Chondrocyte (in vitro differentiated cells): ENCODE results near the gene TTC34. TPM values are rescaled to one million over a fixed set of nuclear protein-coding genes. Genes with fewer than 3 reads are reported as not detected.
A peak's percentile ranks its signal among the peaks of the same experiment; 100 is the strongest.

Experiments used
- DNase-seq: peaks from one replicate; pipeline ENCODE4 v3.0.0; 2021; ENCODE audit warnings: mixed read lengths, low spot score
- H3K27ac Mint-ChIP-seq: one replicate; pipeline ENCODE4 v1.8.0; 2021; ENCODE audit warnings: mild to moderate bottlenecking, moderate library complexity, mixed read lengths; ENCODE audit not compliant: unreplicated experiment
- H3K27me3 Mint-ChIP-seq: 2 replicates; pipeline ENCODE4 v1.8.0; 2021; ENCODE audit warnings: low read depth, mixed read lengths
- H3K36me3 Mint-ChIP-seq: 2 replicates; pipeline ENCODE4 v1.8.0; 2021; ENCODE audit warnings: low read depth, mixed read lengths
- H3K4me1 Mint-ChIP-seq: 2 replicates; pipeline ENCODE4 v1.8.0; 2021; ENCODE audit warnings: low read depth, mild to moderate bottlenecking, mixed read lengths
- H3K4me3 Mint-ChIP-seq: one replicate; pipeline ENCODE4 v1.8.0; 2021; ENCODE audit warnings: mild to moderate bottlenecking, moderate library complexity, mixed read lengths; ENCODE audit not compliant: unreplicated experiment
- H3K9me3 Mint-ChIP-seq: 2 replicates; pipeline ENCODE4 v1.8.0; 2021; ENCODE audit warnings: low read depth, mixed read lengths
- CTCF ChIP-seq: fragments of 200-600 bp; sonication (generic); IDR thresholded peaks from 2 replicates; pipeline ENCODE4 v1.5.0; 2021; ENCODE audit warnings: antibody characterized with exemption, mild to moderate bottlenecking, moderate library complexity
- total RNA-seq: library from RNA; stranded (reverse); gene quantifications from 3 replicates; pipeline ENCODE4 v1.2.1, GENCODE V29; 2021

Gene TTC34
- total RNA-seq, 1 donor from 2014 or later = 0.60 TPM

GRCh38 chr1:2805801-2806430 lies 4.4 kb upstream of the TTC34 start:
- Mint-ChIP-seq H3K9me3 (peaks cover 6% of the 10 kb centered on the region), H3K27me3 (no peaks in the 10 kb centered on the region), H3K4me3 (no peak overlapping the region), H3K36me3 (no peaks in the 10 kb centered on the region), H3K4me1 (no peaks in the 10 kb centered on the region), H3K27ac (no peak overlapping the region)
- TF ChIP-seq CTCF = no peak
- peak; percentile 93 for DNase-seq

GRCh38 chr1:2804628-2805351 lies 3.3 kb upstream of the TTC34 start:
- TF ChIP-seq CTCF = no peak
- Mint-ChIP-seq H3K4me1 (no peaks in the 10 kb centered on the region), H3K9me3 (peaks cover 6% of the 10 kb centered on the region), H3K4me3 (no peak overlapping the region), H3K27me3 (no peaks in the 10 kb centered on the region), H3K36me3 (no peaks in the 10 kb centered on the region), H3K27ac (no peak overlapping the region)
- peak; percentile 72 for DNase-seq

GRCh38 chr1:2803931-2804627 lies 2.6 kb upstream of the TTC34 start:
- no peak overlapping the region for H3K27ac Mint-ChIP-seq
- no peak overlapping the region for H3K4me3 Mint-ChIP-seq
- H3K9me3 Mint-ChIP-seq = peaks cover 6% of the 10 kb centered on the region

GRCh38 chr1:2803086-2803930 lies 1.8 kb upstream of the TTC34 start:
- TF ChIP-seq CTCF = no peak
- no peaks in the 10 kb centered on the region for H3K27me3 Mint-ChIP-seq
- peaks cover 6% of the 10 kb centered on the region for H3K9me3 Mint-ChIP-seq
- no peak overlapping the region for H3K4me3 Mint-ChIP-seq
- no peaks in the 10 kb centered on the region for H3K36me3 Mint-ChIP-seq
- DNase-seq = peak; percentile 82
- H3K4me1 Mint-ChIP-seq = no peaks in the 10 kb centered on the region
- H3K27ac Mint-ChIP-seq = no peak overlapping the region

More at GRCh38 chr1:2803931-2804627, 2.6 kb upstream of the TTC34 start:
- H3K27me3 Mint-ChIP-seq = no peaks in the 10 kb centered on the region
- peak; percentile 90 for DNase-seq
- no peaks in the 10 kb centered on the region for H3K36me3 Mint-ChIP-seq
- no peak for TF ChIP-seq CTCF
- no peaks in the 10 kb centered on the region for H3K4me1 Mint-ChIP-seq
